Aorta (tissue), 5 donors: ENCODE data around the gene NXPH1. TPM values are rescaled to one million over a fixed set of nuclear protein-coding genes. Genes with fewer than 3 reads are reported as not detected.

ENCODE experiments used
- ATAC-seq: fragments of 200-7000 bp; cut with Tn5 transposase; one replicate; pipeline ENCODE4 v1.9.1; 2022; ENCODE audit warnings: moderate library complexity; ENCODE audit not compliant: low FRiP score
- DNase-seq, 2 donors: peaks; one replicate each; pipeline ENCODE4 v3.0.0-alpha.2; 2020
- H3K27ac ChIP-seq, 2 donors: one replicate each; pipeline ENCODE4 v1.5.1; 2013; ENCODE audit warnings: low read length in 2 of 2, mild to moderate bottlenecking in 2 of 2, moderate library complexity in 2 of 2, control low read depth in 1 of 2, inconsistent platforms in 1 of 2, low read depth in 1 of 2
- H3K27me3 ChIP-seq, 2 donors: one replicate each; pipeline ENCODE4 v1.6.1; 2013; ENCODE audit warnings: control low read depth in 1 of 2, low read length in 1 of 2, mild to moderate bottlenecking in 1 of 2, moderate library complexity in 1 of 2; ENCODE audit not compliant: insufficient read depth in 2 of 2, control insufficient read depth in 1 of 2
- H3K36me3 ChIP-seq, 2 donors: one replicate each; pipeline ENCODE4 v1.6.1; 2013; ENCODE audit warnings: control low read depth in 1 of 2, low read length in 1 of 2, mild to moderate bottlenecking in 1 of 2; ENCODE audit not compliant: insufficient read depth in 2 of 2, control insufficient read depth in 1 of 2
- H3K4me1 ChIP-seq, 2 donors: one replicate each; pipeline ENCODE4 v1.6.1; 2013; ENCODE audit warnings: low read length in 2 of 2, control low read depth in 1 of 2, mild to moderate bottlenecking in 1 of 2, moderate library complexity in 1 of 2; ENCODE audit not compliant: insufficient read depth in 2 of 2, control insufficient read depth in 1 of 2
- H3K4me3 ChIP-seq, 2 donors: one replicate each; pipeline ENCODE4 v1.5.1; 2013; ENCODE audit warnings: low read length in 2 of 2, control low read depth in 1 of 2, mild to moderate bottlenecking in 1 of 2
- H3K9me3 ChIP-seq: one replicate; pipeline ENCODE4 v1.6.1; 2013; ENCODE audit warnings: mild to moderate bottlenecking, low read length; ENCODE audit not compliant: control insufficient read depth
- WGBS, 2 donors: extraction: QIAGEN DNeasy Blood & Tissue Kit; methylation state at CpG; one replicate each; pipeline ENCODE4 v1.1.7; 2013; 5-methylcytosine and 5-hydroxymethylcytosine counted together
- intact Hi-C, 2 donors: fragments of 100-400 bp; cut with DNase I; formaldehyde crosslinking; loops; one replicate each; pipeline versions ENCODE4 v1.14.2 to v1.15.0; 2022
- polyA plus RNA-seq, 2 donors: library from polyadenylated mRNA; stranded (reverse); fragments of 200-250 nt; gene quantifications; one replicate each; pipeline ENCODE4 v1.2.3, GENCODE V29; 2013
- total RNA-seq, 2 donors: library from RNA; stranded (reverse); fragmentation: NEBNext Ultra II Directional; extraction: Animal tissue kit (Norgen Biotek cat#: 25700); gene quantifications; one replicate each; pipeline ENCODE4 v1.2.1, GENCODE V29; 2021
- donor health status: healthy with polysubstance abuse.
- donor health status: Bipolar disorder and iron deficiency.
- donor health status: DM: no; HTN: no; CAD: no.
- donor health status: DM: no; HTN: no; CAD: no.
- donor health status: DM: yes; HTN: yes; CAD: no.

Gene NXPH1
- total and polyA plus RNA-seq, 4 donors, result not detected

GRCh38 chr7:8396294-8396693, 37.1 kb upstream of the NXPH1 start:
- Histone ChIP-seq H3K9me3 (peaks cover 5% of the 10 kb centered on the region), H3K27me3 (no peaks in the 10 kb centered on the region), H3K27ac (no peak overlapping the region), H3K36me3 (no peaks in the 10 kb centered on the region), H3K4me3 (no peak overlapping the region), H3K4me1 (no peaks in the 10 kb centered on the region)
- ATAC-seq (no peak), DNase-seq (no peak)
- WGBS, 2 donors, result 65 to 66% methylated on average over 5 of the region's 5 CpGs
- intact Hi-C loops, result no loop called here

GRCh38 chr7:8408871-8409270, 24.5 kb upstream of the NXPH1 start:
- H3K27me3 ChIP-seq, result peaks cover 0 to 1% of the 10 kb centered on the region in 2 donors
- DNase-seq (no peak), ATAC-seq (no peak)
- intact Hi-C loops, result no loop called here
- H3K9me3 ChIP-seq, result no peaks in the 10 kb centered on the region
- WGBS, 2 donors, result 73 to 76% methylated on average over 1 of the region's 1 CpG
- no peaks in the 10 kb centered on the region for H3K4me1 ChIP-seq
- H3K36me3 ChIP-seq, result no peaks in the 10 kb centered on the region
- no peak overlapping the region for H3K27ac ChIP-seq
- no peak overlapping the region for H3K4me3 ChIP-seq

- H3K27me3 ChIP-seq, result peaks cover 0 to 1% of the 10 kb centered on the region in 2 donors
Observed at GRCh38 chr7:8411103-8411502, 22.3 kb upstream of the NXPH1 start.

GRCh38 chr7:8413600-8413999, 19.8 kb upstream of the NXPH1 start:
- Histone ChIP-seq H3K9me3 (no peaks in the 10 kb centered on the region), H3K27ac (no peak overlapping the region), H3K36me3 (no peaks in the 10 kb centered on the region), H3K4me1 (no peaks in the 10 kb centered on the region), H3K4me3 (no peak overlapping the region), H3K27me3 (peaks cover 0 to 1% of the 10 kb centered on the region in 2 donors)
- intact Hi-C loops, result no loop called here
- DNase-seq (no peak), ATAC-seq (no peak)
- 73 to 76% methylated on average over 4 of the region's 4 CpGs for WGBS, 2 donors

More at GRCh38 chr7:8411103-8411502, 22.3 kb upstream of the NXPH1 start:
- Histone ChIP-seq H3K27ac (no peak overlapping the region), H3K9me3 (no peaks in the 10 kb centered on the region), H3K4me3 (no peak overlapping the region), H3K36me3 (no peaks in the 10 kb centered on the region), H3K4me1 (no peaks in the 10 kb centered on the region)
- DNase-seq (no peak), ATAC-seq (no peak)
- WGBS, 2 donors, result 78 to 85% methylated on average over 1 of the region's 1 CpG
- intact Hi-C loops, result no loop called here

GRCh38 chr7:8418629-8419245, 14.7 kb upstream of the NXPH1 start:
- H3K36me3 ChIP-seq, result no peaks in the 10 kb centered on the region
- no peaks in the 10 kb centered on the region for H3K4me1 ChIP-seq
- no peaks in the 10 kb centered on the region for H3K27me3 ChIP-seq
- intact Hi-C loops, result no loop called here
- no peaks in the 10 kb centered on the region for H3K9me3 ChIP-seq
- no peak for DNase-seq
- no peak overlapping the region for H3K27ac ChIP-seq
- 1 to 3% methylated on average over 1 of the region's 1 CpG for whole genome bisulfite sequencing, 2 donors
- ATAC-seq, result no peak
- H3K4me3 ChIP-seq, result no peak overlapping the region

GRCh38 chr7:8422177-8422576, 11.2 kb upstream of the NXPH1 start:
- H3K36me3 ChIP-seq, result no peaks in the 10 kb centered on the region
- no peaks in the 10 kb centered on the region for H3K27me3 ChIP-seq
- 59 to 70% methylated on average over 1 of the region's 1 CpG for WGBS, 2 donors
- H3K9me3 ChIP-seq, result no peaks in the 10 kb centered on the region
- intact Hi-C loops, result no loop called here
- no peak overlapping the region for H3K4me3 ChIP-seq
- H3K4me1 ChIP-seq, result no peaks in the 10 kb centered on the region
- DNase-seq (no peak), ATAC-seq (no peak)
- H3K27ac ChIP-seq, result no peak overlapping the region

- Histone ChIP-seq H3K27me3 (no peaks in the 10 kb centered on the region), H3K36me3 (no peaks in the 10 kb centered on the region), H3K27ac (no peak overlapping the region), H3K4me3 (no peak overlapping the region), H3K9me3 (no peaks in the 10 kb centered on the region), H3K4me1 (no peaks in the 10 kb centered on the region)
- WGBS, 2 donors, result 86 to 88% methylated on average over 2 of the region's 2 CpGs
- DNase-seq (no peak), ATAC-seq (no peak)
- intact Hi-C loops, result no loop called here
Observed at GRCh38 chr7:8423057-8423456, 10.4 kb upstream of the NXPH1 start.

GRCh38 chr7:8425223-8425622, 8.2 kb upstream of the NXPH1 start:
- Histone ChIP-seq H3K36me3 (no peaks in the 10 kb centered on the region), H3K4me1 (no peaks in the 10 kb centered on the region), H3K9me3 (no peaks in the 10 kb centered on the region), H3K27me3 (no peaks in the 10 kb centered on the region), H3K27ac (no peak overlapping the region), H3K4me3 (no peak overlapping the region)
- ATAC-seq (no peak), DNase-seq (no peak)
- WGBS, 2 donors, result 73 to 74% methylated on average over 1 of the region's 1 CpG
- intact Hi-C loops, result no loop called here

- H3K36me3 ChIP-seq, result no peaks in the 10 kb centered on the region
- H3K4me1 ChIP-seq, result no peaks in the 10 kb centered on the region
- H3K4me3 ChIP-seq, result no peak overlapping the region
- intact Hi-C loops, result no loop called here
- whole genome bisulfite sequencing, 2 donors, result 75 to 79% methylated on average over 1 of the region's 1 CpG
- H3K27ac ChIP-seq, result no peak overlapping the region
- H3K9me3 ChIP-seq, result no peaks in the 10 kb centered on the region
- no peaks in the 10 kb centered on the region for H3K27me3 ChIP-seq
- ATAC-seq, result no peak
- no peak for DNase-seq
Observed at GRCh38 chr7:8430643-8431042, 2.8 kb upstream of the NXPH1 start.
